ENCODE measurements around the gene ELK1.

The ELK1 gene

GRCh38 chrX:47586043-47586787 is 64.1 kb downstream of the ELK1 start:
- H3K27me3 Mint-ChIP-seq (ENCODE audit: low read depth, poor library complexity), result peaks cover 9% of the 10 kb centered on the region

More at GRCh38 chrX:47586043-47586787, 64.1 kb downstream of the ELK1 start:
- Mint-ChIP-seq H3K4me1 (peaks cover 20% of the 10 kb centered on the region), H3K4me3 (no peak overlapping the region), H3K36me3 (ENCODE audit: low read depth) (peaks cover 10% of the 10 kb centered on the region), H3K27ac (no peak overlapping the region), H3K9me3 (peaks cover 65% of the 10 kb centered on the region)
- DNase-seq, result no peak
- TF ChIP-seq, protein P1, sequence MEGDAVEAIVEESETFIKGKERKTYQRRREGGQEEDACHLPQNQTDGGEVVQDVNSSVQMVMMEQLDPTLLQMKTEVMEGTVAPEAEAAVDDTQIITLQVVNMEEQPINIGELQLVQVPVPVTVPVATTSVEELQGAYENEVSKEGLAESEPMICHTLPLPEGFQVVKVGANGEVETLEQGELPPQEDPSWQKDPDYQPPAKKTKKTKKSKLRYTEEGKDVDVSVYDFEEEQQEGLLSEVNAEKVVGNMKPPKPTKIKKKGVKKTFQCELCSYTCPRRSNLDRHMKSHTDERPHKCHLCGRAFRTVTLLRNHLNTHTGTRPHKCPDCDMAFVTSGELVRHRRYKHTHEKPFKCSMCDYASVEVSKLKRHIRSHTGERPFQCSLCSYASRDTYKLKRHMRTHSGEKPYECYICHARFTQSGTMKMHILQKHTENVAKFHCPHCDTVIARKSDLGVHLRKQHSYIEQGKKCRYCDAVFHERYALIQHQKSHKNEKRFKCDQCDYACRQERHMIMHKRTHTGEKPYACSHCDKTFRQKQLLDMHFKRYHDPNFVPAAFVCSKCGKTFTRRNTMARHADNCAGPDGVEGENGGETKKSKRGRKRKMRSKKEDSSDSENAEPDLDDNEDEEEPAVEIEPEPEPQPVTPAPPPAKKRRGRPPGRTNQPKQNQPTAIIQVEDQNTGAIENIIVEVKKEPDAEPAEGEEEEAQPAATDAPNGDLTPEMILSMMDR (IDR thresholded peaks at IDR 0.05), result no peak
